Lower lobe of right lung (tissue), 2 donors: Measurements from ENCODE around the gene TIGAR. TPM values are rescaled to one million over a fixed set of nuclear protein-coding genes. Genes with fewer than 3 reads are reported as not detected.

Experiments
- ATAC-seq, 2 donors: fragments of 200-7000 bp; cut with Tn5 transposase; one replicate each; pipeline ENCODE4 v1.9.1; 2020 to 2022; ENCODE audit warnings: mild to moderate bottlenecking in 2 of 2, moderate library complexity in 2 of 2
- DNase-seq: peaks from one replicate; pipeline ENCODE4 v3.0.0-alpha.2; 2020
- H3K27ac ChIP-seq: fragments of 200-600 bp; one replicate; pipeline ENCODE4 v1.8.0; 2022
- H3K27me3 ChIP-seq: fragments of 200-600 bp; one replicate; pipeline ENCODE4 v1.8.0; 2022; ENCODE audit warnings: low read depth
- H3K36me3 ChIP-seq: fragments of 200-600 bp; one replicate; pipeline ENCODE4 v1.8.0; 2022; ENCODE audit warnings: mild to moderate bottlenecking
- H3K4me1 ChIP-seq: fragments of 200-600 bp; one replicate; pipeline ENCODE4 v1.8.0; 2022
- H3K4me3 ChIP-seq: fragments of 200-600 bp; one replicate; pipeline ENCODE4 v1.8.0; 2022; ENCODE audit warnings: mild to moderate bottlenecking
- H3K9me3 ChIP-seq: fragments of 200-600 bp; one replicate; pipeline ENCODE4 v1.8.0; 2022
- intact Hi-C: fragments of 100-400 bp; cut with DNase I; formaldehyde crosslinking; loops from one replicate; pipeline ENCODE4 v1.11.0; 2022
- total RNA-seq: library from RNA; stranded (reverse); fragmentation: NEBNext Ultra II Directional; extraction: Animal tissue kit (Norgen Biotek cat#: 25700); gene quantifications from one replicate; pipeline ENCODE4 v1.2.1, GENCODE V29; 2021
- TF ChIP-seq, protein P1 (sequence below): fragments of 200-600 bp; IDR thresholded peaks from one replicate; pipeline ENCODE4 v1.8.0; 2022; ENCODE audit warnings: antibody characterized with exemption, mild to moderate bottlenecking
- donor health status: DM: no; HTN: yes; CAD: no; lungs with severe emphysema.

Gene TIGAR
- total RNA-seq, 1 donor from 2014 or later: 18.6 TPM

DNA sequence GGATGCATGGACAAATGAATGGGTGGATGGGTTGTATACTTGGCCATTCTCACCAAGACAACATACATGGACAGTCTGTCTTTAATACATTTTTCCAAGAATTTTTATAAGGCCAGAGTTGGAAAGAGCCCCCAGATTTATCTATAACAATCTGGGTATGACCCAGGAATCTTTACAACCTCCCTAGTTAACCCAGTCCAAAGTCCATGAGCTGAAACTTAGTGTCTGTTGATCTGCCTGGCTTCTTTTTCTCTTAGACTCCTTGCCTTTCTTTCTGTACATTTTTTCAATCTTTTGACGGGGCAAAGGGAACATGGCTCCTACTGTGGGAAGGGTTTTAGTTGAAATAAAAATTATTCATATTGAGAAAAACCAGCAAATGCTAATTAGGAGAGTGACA, 57.8 kb downstream of the TIGAR start:
- H3K36me3 ChIP-seq: no peaks in the 10 kb centered on the region
- TF ChIP-seq, protein P1, sequence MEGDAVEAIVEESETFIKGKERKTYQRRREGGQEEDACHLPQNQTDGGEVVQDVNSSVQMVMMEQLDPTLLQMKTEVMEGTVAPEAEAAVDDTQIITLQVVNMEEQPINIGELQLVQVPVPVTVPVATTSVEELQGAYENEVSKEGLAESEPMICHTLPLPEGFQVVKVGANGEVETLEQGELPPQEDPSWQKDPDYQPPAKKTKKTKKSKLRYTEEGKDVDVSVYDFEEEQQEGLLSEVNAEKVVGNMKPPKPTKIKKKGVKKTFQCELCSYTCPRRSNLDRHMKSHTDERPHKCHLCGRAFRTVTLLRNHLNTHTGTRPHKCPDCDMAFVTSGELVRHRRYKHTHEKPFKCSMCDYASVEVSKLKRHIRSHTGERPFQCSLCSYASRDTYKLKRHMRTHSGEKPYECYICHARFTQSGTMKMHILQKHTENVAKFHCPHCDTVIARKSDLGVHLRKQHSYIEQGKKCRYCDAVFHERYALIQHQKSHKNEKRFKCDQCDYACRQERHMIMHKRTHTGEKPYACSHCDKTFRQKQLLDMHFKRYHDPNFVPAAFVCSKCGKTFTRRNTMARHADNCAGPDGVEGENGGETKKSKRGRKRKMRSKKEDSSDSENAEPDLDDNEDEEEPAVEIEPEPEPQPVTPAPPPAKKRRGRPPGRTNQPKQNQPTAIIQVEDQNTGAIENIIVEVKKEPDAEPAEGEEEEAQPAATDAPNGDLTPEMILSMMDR: no peak
- no peaks in the 10 kb centered on the region for H3K9me3 ChIP-seq
- intact Hi-C loops: no loop called here
- no peak for ATAC-seq
- peaks cover 21% of the 10 kb centered on the region for H3K27me3 ChIP-seq
- no peaks in the 10 kb centered on the region for H3K4me1 ChIP-seq
- H3K4me3 ChIP-seq: no peak overlapping the region
- no peak overlapping the region for H3K27ac ChIP-seq
- DNase-seq: no peak

DNA sequence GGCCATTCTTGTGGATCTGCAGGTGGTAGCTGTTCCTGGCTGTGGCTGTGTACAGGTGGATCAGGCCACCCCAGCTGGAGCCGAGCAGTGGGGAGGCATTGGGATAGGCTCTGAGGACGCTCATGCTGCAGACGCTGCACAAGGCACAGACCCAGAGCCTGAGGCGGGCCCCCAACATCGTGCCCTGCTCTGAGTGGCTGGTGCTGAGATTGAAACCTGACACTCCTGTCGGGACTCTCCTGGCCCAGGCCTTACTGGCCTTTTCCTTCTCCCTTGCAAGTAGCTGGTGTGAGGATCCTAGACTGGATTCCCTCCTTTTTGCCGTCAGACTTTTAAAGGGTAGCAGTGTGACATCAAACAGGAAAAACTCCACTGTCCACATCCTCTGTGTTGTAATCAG, 58.4 kb downstream of the TIGAR start, which contains the start of gene FGF23:
Gene FGF23, minus strand, starts transcription at position 308 of the 400 bp plus-strand sequence. Its CDS starts 130 bp downstream, at position 178.
- TF ChIP-seq, protein P1: no peak
- H3K27me3 ChIP-seq: peaks cover 21% of the 10 kb centered on the region
- H3K4me1 ChIP-seq: no peaks in the 10 kb centered on the region
- no peak within 1 kb of the TSS for H3K27ac ChIP-seq
- H3K36me3 ChIP-seq: no peaks in the 10 kb centered on the region
- DNase-seq: no peak
- peak in 1 of 2 donors; percentile 56 for ATAC-seq
- intact Hi-C loops: no loop called here
- H3K9me3 ChIP-seq: no peaks in the 10 kb centered on the region
- H3K4me3 ChIP-seq: no peak within 1 kb of the TSS

DNA sequence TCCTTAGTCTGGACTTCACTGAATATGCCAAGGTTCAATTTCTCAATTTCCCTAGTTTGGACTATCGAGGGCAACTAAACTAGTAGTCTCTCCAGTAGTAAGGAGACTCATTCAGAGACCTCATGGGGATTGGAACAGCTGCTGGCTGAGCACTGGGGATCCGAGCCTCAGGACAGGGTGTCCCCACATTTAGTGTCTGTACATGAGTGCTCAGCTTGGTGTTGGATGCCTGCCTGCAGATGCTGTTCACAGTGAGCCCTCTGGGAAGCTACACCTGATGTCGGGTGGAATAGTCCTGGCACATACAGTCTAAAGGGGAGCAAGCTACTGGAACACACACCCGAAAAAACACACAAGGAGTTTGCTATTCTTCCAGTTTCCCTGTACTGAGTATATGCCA, 59.3 kb downstream of the TIGAR start:
- TF ChIP-seq, protein P1: no peak
- Histone ChIP-seq H3K4me3 (no peak overlapping the region), H3K9me3 (no peaks in the 10 kb centered on the region), H3K4me1 (no peaks in the 10 kb centered on the region), H3K36me3 (no peaks in the 10 kb centered on the region), H3K27me3 (peaks cover 21% of the 10 kb centered on the region), H3K27ac (no peak overlapping the region)
- DNase-seq (no peak), ATAC-seq (no peak)
- intact Hi-C loops: no loop called here

DNA sequence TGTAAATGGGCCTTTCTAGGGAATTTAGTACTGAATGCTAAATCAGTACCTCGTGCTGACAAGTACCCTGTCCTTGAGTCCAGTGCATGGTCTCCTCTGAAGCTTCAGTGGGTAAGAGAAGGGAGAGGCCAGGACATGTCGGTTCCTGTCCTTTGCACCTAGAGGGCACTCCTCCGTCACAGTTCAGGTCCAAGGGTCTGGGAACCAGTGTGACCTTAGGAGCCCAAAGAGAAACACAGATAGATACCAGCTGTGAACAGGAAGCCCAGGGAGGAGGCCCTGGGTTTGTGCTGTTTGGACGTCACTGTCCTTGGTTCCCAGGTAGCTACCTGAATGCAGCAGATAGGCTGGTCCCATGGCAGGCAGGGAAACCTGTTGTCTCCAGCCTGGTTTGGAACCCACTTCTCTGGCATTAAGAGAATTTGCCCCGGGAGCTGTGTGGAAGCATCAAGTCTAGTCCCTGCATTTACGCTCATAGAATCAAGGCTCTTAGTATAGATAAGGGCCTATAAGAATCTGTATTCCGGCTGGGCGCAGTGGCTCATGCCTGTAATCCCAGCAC, 62.4 kb downstream of the TIGAR start:
- intact Hi-C loops: no loop called here
- no peaks in the 10 kb centered on the region for H3K36me3 ChIP-seq
- no peaks in the 10 kb centered on the region for H3K9me3 ChIP-seq
- TF ChIP-seq, protein P1: no peak
- DNase-seq: no peak
- H3K27me3 ChIP-seq: peaks cover 14% of the 10 kb centered on the region
- no peak for ATAC-seq
- no peak overlapping the region for H3K4me3 ChIP-seq
- no peak overlapping the region for H3K27ac ChIP-seq
- H3K4me1 ChIP-seq: no peaks in the 10 kb centered on the region

DNA sequence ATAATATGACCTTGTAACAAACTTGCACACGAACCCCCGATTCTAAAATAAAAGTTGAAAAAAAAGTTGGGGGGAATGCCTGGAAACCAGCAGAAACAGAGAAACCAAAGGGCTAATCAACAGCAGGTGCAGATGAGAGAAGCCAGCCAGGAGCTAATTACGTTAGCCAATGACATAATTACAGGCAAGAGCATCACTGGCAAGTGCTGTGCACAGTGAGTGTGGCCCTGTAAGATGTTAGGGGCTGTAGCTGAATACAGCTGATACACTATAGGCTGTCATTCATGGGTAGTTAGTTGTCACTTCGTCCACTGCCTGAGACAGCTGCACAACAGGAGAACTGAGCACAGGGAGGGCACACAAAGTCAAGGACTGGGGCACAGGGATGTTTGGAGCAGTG, 65.8 kb downstream of the TIGAR start:
- Histone ChIP-seq H3K27ac (no peak overlapping the region), H3K27me3 (no peaks in the 10 kb centered on the region), H3K9me3 (no peaks in the 10 kb centered on the region), H3K4me1 (no peaks in the 10 kb centered on the region), H3K36me3 (no peaks in the 10 kb centered on the region), H3K4me3 (no peak overlapping the region)
- DNase-seq (no peak), ATAC-seq (no peak)
- TF ChIP-seq, protein P1: no peak
- intact Hi-C loops: no loop called here
